ENCODE data around the gene NCF4.

Gene NCF4

DNA sequence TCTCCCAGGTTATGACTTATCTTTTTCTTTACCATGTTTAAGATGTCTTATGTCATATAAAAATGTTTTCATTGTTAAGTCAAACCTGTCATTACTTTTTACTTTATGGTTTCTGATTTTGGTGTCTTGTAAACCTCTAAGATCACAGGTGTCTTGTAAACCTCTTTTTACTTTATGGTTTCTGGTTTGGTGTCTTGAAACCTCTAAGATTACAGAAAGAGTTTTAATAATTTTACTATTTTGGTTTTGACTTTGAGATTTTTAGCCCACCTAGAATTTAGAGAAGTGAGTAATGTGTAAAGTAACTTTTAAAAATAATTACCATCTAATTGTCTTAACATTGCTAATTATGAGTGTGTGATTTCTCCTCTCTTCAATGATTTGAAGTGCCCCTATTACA is 55.2 kb downstream of the NCF4 start:
- TF ChIP-seq, protein P1, sequence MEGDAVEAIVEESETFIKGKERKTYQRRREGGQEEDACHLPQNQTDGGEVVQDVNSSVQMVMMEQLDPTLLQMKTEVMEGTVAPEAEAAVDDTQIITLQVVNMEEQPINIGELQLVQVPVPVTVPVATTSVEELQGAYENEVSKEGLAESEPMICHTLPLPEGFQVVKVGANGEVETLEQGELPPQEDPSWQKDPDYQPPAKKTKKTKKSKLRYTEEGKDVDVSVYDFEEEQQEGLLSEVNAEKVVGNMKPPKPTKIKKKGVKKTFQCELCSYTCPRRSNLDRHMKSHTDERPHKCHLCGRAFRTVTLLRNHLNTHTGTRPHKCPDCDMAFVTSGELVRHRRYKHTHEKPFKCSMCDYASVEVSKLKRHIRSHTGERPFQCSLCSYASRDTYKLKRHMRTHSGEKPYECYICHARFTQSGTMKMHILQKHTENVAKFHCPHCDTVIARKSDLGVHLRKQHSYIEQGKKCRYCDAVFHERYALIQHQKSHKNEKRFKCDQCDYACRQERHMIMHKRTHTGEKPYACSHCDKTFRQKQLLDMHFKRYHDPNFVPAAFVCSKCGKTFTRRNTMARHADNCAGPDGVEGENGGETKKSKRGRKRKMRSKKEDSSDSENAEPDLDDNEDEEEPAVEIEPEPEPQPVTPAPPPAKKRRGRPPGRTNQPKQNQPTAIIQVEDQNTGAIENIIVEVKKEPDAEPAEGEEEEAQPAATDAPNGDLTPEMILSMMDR (IDR thresholded peaks at IDR 0.05): no peak
- no peak for TF ChIP-seq ZFX (IDR thresholded peaks at IDR 0.05; ENCODE audit: borderline replicate concordance)
- H3K27ac ChIP-seq: no peak overlapping the region

DNA sequence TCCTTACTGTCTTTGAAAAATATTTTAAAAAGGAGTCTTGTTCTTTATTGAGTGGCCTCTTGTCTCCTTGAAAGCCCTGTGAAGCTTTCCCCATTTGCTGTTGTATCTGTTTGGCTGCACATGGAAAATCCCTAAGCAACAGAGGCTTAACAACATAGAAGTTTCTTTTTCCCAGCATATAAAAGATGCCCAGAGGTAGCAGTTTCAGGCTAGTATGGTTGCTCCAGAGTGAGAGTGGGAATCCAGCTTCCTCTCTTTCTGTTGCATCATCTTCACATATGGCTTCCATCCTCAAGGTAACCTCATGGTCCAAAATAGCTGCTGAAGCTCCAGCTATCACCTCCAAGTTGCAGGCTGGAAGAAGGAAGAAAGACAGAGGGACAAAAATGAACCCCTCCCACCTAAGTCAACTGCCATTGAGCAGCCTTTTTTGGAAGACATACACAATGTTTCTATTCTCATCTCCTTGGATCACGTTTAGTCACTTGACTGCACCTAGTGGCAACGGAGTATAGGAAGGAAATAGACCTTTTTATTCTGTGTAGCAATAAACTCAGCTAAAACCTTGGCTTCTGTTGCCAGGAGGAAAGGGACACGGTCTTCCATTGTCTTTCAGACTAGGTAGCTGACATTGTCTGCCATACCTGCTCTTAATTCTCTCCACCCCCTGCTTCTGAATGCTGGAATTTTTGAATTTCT is 57.9 kb downstream of the NCF4 start:
- TF ChIP-seq, protein P1 (IDR thresholded peaks at IDR 0.05): no peak
- no peak for TF ChIP-seq ZFX (IDR thresholded peaks at IDR 0.05; ENCODE audit: borderline replicate concordance)
- no peak overlapping the region for H3K27ac ChIP-seq

DNA sequence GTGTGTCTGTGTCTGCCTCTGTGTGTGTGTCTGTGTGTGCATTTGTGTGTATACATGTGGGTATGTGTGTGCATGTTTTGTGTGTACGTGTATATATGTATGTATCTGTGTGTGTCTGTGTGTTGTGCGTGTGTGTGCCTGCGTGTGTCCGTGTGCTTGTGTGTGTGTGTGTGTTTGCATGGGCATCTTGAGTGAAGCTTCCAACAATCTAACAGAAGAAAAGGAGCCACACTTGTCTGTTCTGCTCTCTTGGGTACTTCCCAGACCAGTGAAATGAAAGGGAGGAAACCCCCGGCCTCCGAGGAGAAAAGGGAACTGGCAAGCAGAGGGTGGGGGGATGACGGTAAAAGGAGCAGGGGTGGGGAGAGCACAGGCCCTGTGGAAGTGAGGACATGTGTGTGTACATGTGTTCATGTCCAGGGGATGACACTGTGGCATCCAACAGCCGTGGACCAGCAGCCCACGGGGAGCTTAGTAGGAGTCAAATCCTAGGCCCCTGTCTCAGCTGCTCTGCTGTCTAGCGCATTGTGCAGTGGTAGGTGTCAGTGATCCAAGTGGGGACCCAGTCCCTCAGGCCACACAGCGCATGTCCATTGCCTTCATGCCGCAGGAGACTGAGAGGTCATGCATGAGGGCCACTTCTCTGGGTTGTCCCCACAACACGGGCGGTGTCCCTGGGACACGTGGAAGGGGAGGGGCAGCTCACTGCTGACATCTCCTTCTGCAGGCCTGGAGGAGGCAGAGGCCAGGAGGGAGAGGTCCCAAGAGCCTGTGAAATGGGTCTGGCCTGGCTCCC is 60.7 kb downstream of the NCF4 start:
- no peak for TF ChIP-seq ZFX (IDR thresholded peaks at IDR 0.05; ENCODE audit: borderline replicate concordance)
- TF ChIP-seq, protein P1 (IDR thresholded peaks at IDR 0.05): no peak
- no peak overlapping the region for H3K27ac ChIP-seq

DNA sequence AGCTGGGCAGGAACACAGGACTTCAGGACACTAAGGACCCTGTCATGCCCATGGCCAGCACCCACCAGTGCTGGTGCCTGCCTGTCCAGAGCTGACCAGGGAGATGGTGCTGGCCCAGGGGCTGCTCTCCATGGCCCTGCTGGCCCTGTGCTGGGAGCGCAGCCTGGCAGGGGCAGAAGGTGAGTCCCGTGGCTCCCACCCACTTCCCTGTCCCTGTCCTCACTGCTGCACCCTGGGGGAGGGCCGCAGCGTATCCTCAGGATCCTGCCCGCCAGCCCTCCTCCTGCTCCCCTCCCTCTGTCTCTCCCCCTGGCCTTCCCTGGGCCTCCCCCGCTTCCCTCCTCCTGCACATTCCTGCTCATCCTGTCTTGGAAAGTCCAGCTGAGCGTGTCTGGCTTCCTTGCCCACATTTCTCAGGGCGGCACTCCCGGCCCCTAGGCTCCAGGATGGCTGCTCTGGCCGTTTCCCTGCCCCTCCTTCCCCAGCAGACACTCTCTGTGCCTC is 61.4 kb downstream of the NCF4 start:
- no peak overlapping the region for H3K27ac ChIP-seq
- no peak for TF ChIP-seq ZFX (IDR thresholded peaks at IDR 0.05; ENCODE audit: borderline replicate concordance)
- TF ChIP-seq, protein P1 (IDR thresholded peaks at IDR 0.05): no peak

DNA sequence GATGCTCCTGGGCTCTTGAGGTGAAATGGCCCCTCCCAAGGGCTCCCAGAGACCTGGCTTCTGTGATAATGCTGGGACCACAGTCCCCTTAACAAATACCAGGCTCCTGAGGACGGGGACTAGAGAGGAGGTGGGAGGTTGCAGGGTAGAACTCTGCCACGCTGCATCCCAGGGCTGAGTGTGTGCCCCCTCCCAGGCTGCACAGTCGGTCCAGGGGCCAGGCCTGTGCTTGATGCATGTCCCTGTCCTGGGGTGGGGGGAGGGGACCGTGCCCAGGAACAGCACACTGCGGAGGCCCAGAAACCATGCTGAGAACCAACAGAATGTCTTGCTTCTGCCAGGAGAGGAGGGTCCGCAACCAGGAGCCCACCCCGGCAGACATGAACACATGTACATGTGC is 61.9 kb downstream of the NCF4 start:
- H3K27ac ChIP-seq: no peak overlapping the region
- TF ChIP-seq, protein P1 (IDR thresholded peaks at IDR 0.05): no peak
- no peak for TF ChIP-seq ZFX (IDR thresholded peaks at IDR 0.05; ENCODE audit: borderline replicate concordance)

DNA sequence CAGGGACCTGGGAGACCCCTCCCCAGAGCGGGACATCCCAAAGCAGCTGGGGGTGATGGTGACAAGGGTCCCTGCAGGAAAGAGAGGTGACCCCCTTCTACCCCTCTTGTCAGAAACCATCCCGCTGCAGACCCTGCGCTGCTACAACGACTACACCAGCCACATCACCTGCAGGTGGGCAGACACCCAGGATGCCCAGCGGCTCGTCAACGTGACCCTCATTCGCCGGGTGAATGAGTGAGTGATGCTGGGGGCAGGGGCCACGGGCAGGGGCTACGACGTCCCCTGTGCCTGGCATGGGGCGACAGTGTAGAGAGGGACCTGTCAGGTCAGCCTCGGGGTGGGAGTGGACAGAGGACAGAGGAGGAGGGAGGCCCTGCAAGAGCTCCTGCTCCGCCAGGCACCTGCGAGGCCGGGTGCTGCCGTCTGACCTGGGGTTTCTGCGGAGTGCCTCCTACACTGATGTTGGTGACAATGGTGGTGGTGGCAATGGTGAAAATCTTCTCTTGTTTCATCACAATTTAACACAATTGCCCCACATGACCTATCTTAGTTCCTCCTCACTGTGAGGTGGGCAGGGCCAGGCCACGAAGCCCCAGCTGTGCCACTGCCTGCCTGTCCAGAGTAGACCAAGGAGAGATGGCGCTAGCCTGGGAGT is 62.5 kb downstream of the NCF4 start:
- no peak overlapping the region for H3K27ac ChIP-seq
- no peak for TF ChIP-seq ZFX (IDR thresholded peaks at IDR 0.05; ENCODE audit: borderline replicate concordance)
- TF ChIP-seq, protein P1 (IDR thresholded peaks at IDR 0.05): no peak

All from 22Rv1 (cell line).